Kidney (tissue), 14 donors: Measurements from ENCODE around the gene TARM1. TPM values are rescaled to one million over a fixed set of nuclear protein-coding genes. Genes with fewer than 3 reads are reported as not detected.

Experiments used
- DNase-seq, 5 donors: peaks; one replicate each; pipeline ENCODE4 v3.0.0-alpha.2; 2013 to 2020
- FAIRE-seq: peaks from 2 replicates; lab custom pipeline; 2012; peaks lifted over from hg19 to GRCh38; lab: Jason Lieb, UNC
- H3K27ac ChIP-seq, 2 donors: one replicate each; pipeline ENCODE4 v1.7.0; 2013; ENCODE audit warnings: low read depth in 2 of 2, low read length in 2 of 2, inconsistent platforms in 1 of 2
- H3K27me3 ChIP-seq: one replicate; pipeline ENCODE4 v1.7.1; 2013; ENCODE audit warnings: low read length, inconsistent platforms; ENCODE audit not compliant: control insufficient read depth, insufficient read depth
- H3K36me3 ChIP-seq, 3 donors: one replicate each; pipeline versions ENCODE4 v1.7.0 to v1.7.1; 2013; ENCODE audit warnings: low read length in 3 of 3, control low read depth in 1 of 3, inconsistent platforms in 1 of 3; ENCODE audit not compliant: insufficient read depth in 3 of 3, control insufficient read depth in 2 of 3
- H3K4me1 ChIP-seq, 3 donors: one replicate each; pipeline versions ENCODE4 v1.7.0 to v1.7.1; 2013; ENCODE audit warnings: low read length in 3 of 3, inconsistent platforms in 1 of 3, low read depth in 1 of 3; ENCODE audit not compliant: control insufficient read depth in 2 of 3, insufficient read depth in 2 of 3
- H3K4me3 ChIP-seq, 3 donors: one replicate each; pipeline versions ENCODE4 v1.7.0 to v1.8.1; 2013; ENCODE audit warnings: low read length in 3 of 3, control low read depth in 1 of 3, inconsistent platforms in 1 of 3
- H3K9ac ChIP-seq, 3 donors: one replicate each; pipeline versions ENCODE4 v1.7.0 to v1.7.1; 2013; ENCODE audit warnings: low read length in 3 of 3, control low read depth in 1 of 3, inconsistent platforms in 1 of 3
- H3K9me3 ChIP-seq, 3 donors: one replicate each; pipeline versions ENCODE4 v1.7.0 to v1.7.1; 2013; ENCODE audit warnings: low read length in 3 of 3, control low read depth in 1 of 3, inconsistent platforms in 1 of 3; ENCODE audit not compliant: control insufficient read depth in 2 of 3, insufficient read depth in 1 of 3
- intact Hi-C: fragments of 100-400 bp; cut with DNase I; formaldehyde crosslinking; loops from one replicate; pipeline ENCODE4 v1.11.1; 2022
- polyA plus RNA-seq: library from polyadenylated mRNA; stranded (reverse); fragments of 350-450 nt; fragmentation: Illumina TruSeq; extraction: RNeasy Lipid Tissue Mini Kit (QIAGEN cat#74804); gene quantifications from one replicate; pipeline ENCODE4 v1.2.3, GENCODE V29; 2014; ENCODE audit warnings: low read depth, low replicate concordance; ENCODE audit not compliant: insufficient read depth
- total RNA-seq: library from RNA; stranded (reverse); fragmentation: NEBNext Ultra II Directional; extraction: Animal tissue kit (Norgen Biotek cat#: 25700); gene quantifications from one replicate; pipeline ENCODE4 v1.2.1, GENCODE V29; 2021
- TF ChIP-seq, protein P1 (sequence below): IDR thresholded peaks from 3 replicates; pipeline ENCODE4 v1.5.1; 2012; ENCODE audit warnings: mild to moderate bottlenecking, moderate library complexity, borderline replicate concordance; ENCODE audit not compliant: insufficient read depth; ENCODE audit errors: extremely low read depth
- donor health status: control.
- donor health status: control.
- donor health status: control.
- donor health status: control.
- donor health status: control.
- donor health status: DM: yes; HTN: yes; CAD: no.
- donor health status: Normal renal cell carcinoma (clear cell type).

The TARM1 gene
- total and polyA plus RNA-seq, 2 donors from 2014 or later, result not detected

DNA sequence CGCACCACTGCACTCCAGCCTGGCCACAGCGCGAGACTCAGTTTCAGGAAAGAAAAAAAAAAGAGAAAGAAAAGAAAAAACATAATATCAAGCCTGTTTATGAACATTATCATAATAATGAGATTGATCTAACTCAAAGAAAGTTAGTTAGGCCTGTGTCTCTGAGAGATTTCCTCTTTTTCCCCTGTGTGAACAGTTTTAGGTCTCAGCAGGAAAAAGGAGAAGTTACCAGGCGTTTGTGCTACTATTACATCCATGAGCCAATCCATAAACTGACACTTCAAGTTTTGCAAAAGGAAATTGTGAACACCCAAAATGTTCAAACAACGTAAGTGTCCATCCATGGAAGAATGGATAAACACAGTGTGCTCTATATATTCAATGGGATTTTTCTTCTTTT is 3.8 kb downstream of the TARM1 start:
- H3K36me3 ChIP-seq, result no peaks in the 10 kb centered on the region
- TF ChIP-seq, protein P1, sequence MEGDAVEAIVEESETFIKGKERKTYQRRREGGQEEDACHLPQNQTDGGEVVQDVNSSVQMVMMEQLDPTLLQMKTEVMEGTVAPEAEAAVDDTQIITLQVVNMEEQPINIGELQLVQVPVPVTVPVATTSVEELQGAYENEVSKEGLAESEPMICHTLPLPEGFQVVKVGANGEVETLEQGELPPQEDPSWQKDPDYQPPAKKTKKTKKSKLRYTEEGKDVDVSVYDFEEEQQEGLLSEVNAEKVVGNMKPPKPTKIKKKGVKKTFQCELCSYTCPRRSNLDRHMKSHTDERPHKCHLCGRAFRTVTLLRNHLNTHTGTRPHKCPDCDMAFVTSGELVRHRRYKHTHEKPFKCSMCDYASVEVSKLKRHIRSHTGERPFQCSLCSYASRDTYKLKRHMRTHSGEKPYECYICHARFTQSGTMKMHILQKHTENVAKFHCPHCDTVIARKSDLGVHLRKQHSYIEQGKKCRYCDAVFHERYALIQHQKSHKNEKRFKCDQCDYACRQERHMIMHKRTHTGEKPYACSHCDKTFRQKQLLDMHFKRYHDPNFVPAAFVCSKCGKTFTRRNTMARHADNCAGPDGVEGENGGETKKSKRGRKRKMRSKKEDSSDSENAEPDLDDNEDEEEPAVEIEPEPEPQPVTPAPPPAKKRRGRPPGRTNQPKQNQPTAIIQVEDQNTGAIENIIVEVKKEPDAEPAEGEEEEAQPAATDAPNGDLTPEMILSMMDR, result no peak
- H3K4me1 ChIP-seq, result no peaks in the 10 kb centered on the region
- no peak overlapping the region for H3K9ac ChIP-seq
- no peaks in the 10 kb centered on the region for H3K27me3 ChIP-seq
- intact Hi-C loops, result no loop called here
- DNase-seq (no peak), FAIRE-seq (no peak)
- peaks cover 0 to 10% (median 4%) of the 10 kb centered on the region in 3 donors for H3K9me3 ChIP-seq
- no peak overlapping the region for H3K27ac ChIP-seq
- no peak overlapping the region for H3K4me3 ChIP-seq

DNA sequence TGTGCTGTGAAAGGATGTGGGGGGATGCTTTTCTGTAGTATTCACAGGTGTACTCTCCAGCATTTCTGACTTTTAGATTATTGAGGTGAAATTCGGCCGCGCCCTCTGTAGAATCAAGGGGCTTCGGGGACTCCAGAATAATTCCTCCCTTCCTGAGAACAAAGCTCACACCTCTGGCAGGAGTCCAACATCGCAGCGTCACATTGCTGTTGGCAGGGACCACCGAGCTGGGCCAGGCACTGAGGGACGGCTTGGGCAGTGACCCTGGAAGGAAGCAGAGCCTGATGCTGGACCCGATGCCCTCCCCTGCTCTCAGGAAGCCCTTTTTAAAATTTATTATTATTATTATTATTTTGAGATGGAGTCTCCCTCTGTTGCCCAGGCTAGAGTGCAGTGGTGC is 6.3 kb downstream of the TARM1 start:
- Histone ChIP-seq H3K27me3 (no peaks in the 10 kb centered on the region), H3K36me3 (no peaks in the 10 kb centered on the region), H3K4me3 (no peak overlapping the region), H3K27ac (no peak overlapping the region), H3K4me1 (no peaks in the 10 kb centered on the region), H3K9ac (no peak overlapping the region), H3K9me3 (peaks cover 0 to 5% (median 0%) of the 10 kb centered on the region in 3 donors)
- DNase-seq, result peak in 1 of 5 donors; percentile 40
- no peak for FAIRE-seq
- TF ChIP-seq, protein P1, result no peak
- intact Hi-C loops, result no loop called here

DNA sequence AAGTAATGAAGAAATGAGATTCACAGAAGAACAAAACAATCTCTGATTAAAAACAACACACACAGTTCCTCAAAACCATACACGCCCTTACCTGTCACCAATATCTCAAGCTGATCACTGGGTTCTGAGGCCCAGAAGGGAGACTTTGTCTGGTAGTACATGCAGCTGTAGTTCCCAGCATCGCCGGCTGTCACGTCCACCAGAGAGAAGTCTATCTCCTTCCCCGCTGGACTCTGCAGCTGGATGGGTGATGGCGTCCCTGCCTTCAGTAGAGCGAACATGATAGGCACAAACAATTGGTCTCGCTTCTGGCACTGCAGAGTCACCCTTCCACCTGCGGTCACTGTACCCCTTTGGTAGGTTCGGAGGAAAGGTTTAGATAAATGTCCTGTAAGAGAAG is 7.3 kb downstream of the TARM1 start:
- Histone ChIP-seq H3K9ac (no peak overlapping the region), H3K36me3 (no peaks in the 10 kb centered on the region), H3K4me3 (no peak overlapping the region), H3K27me3 (no peaks in the 10 kb centered on the region), H3K27ac (no peak overlapping the region), H3K4me1 (no peaks in the 10 kb centered on the region), H3K9me3 (peaks cover 0 to 10% (median 0%) of the 10 kb centered on the region in 3 donors)
- DNase-seq (peak in 1 of 5 donors; percentile 28), FAIRE-seq (no peak)
- intact Hi-C loops, result no loop called here
- TF ChIP-seq, protein P1, result no peak

DNA sequence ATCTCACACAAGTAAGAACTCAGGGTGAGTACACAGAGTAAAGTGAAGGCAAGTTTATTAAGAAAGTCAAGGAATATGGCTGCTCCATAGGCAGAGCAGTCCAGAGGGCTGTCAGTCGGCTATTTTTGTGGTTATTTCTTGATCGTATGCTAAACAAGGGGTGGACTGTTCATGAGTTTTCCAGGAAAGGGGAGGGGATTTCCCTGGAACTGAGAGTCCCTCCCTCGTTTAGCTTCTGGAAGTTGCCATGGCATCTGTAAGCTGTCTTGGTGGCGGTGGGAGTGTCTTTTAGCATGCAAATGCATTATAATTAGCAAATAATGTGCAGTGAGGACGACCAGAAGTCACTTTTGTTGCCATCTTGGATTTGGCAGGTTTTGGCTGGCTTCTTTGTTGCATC is 11.7 kb downstream of the TARM1 start:
- Histone ChIP-seq H3K36me3 (no peaks in the 10 kb centered on the region), H3K9me3 (peaks cover 0 to 10% (median 0%) of the 10 kb centered on the region in 3 donors), H3K9ac (no peak overlapping the region), H3K4me1 (no peaks in the 10 kb centered on the region), H3K4me3 (no peak overlapping the region), H3K27me3 (no peaks in the 10 kb centered on the region), H3K27ac (no peak overlapping the region)
- TF ChIP-seq, protein P1, result no peak
- DNase-seq (no peak), FAIRE-seq (no peak)
- intact Hi-C loops, result no loop called here
